AG04450 (cell line): ENCODE data around the gene MRPL42. TPM values are rescaled to one million over a fixed set of nuclear protein-coding genes. Genes with fewer than 3 reads are reported as not detected.

Source experiments
- CTCF ChIA-PET: fragments of 300-600, 350-600 bp; formaldehyde crosslinking; extraction: SDS; loops from one replicate; lab custom pipeline; 2022; ENCODE audit warnings: antibody characterized with exemption, inconsistent platforms; lab: Charles Lee
- POLR2A ChIA-PET: fragments of 350-600 bp; formaldehyde crosslinking; extraction: SDS; loops from one replicate; lab custom pipeline; 2021; ENCODE audit warnings: antibody characterized with exemption, inconsistent platforms; lab: Yijun Ruan, JAX
- DNase-seq: peaks from one replicate; pipeline ENCODE4 v3.0.0-alpha.2; 2011; ENCODE audit warnings: low read depth, low spot score
- H3K27ac ChIP-seq: one replicate; pipeline ENCODE4 v1.5.1; 2012; ENCODE audit warnings: low read depth, low read length, control low read depth
- H3K27me3 ChIP-seq: one replicate; pipeline ENCODE4 v1.6.0; 2012; ENCODE audit warnings: low read length; ENCODE audit not compliant: control insufficient read depth, insufficient read depth
- H3K4me3 ChIP-seq: 2 replicates; pipeline ENCODE4 v1.5.1; 2011; ENCODE audit warnings: mild to moderate bottlenecking, low read depth, low read length, control low read depth
- H3K9me3 ChIP-seq: 2 replicates; pipeline ENCODE4 v1.5.1; 2012; ENCODE audit warnings: low read length; ENCODE audit not compliant: control insufficient read depth, insufficient read depth
- CTCF ChIP-seq: IDR thresholded peaks from 2 replicates; pipeline ENCODE4 v1.5.1; 2011; ENCODE audit warnings: low read depth, low read length, control low read depth, inconsistent platforms
- polyA plus RNA-seq: library from polyadenylated mRNA; depleted of rRNA; stranded (reverse); fragments of >200 nt; gene quantifications from 2 replicates; pipeline ENCODE4 v1.2.3, GENCODE V29; 2011

The MRPL42 gene
- polyA plus RNA-seq, 1 experiment = 100 TPM

GRCh38 chr12:93447555-93448290 is 19.6 kb upstream of the MRPL42 start:
- no peak overlapping the region for H3K4me3 ChIP-seq

DNA sequence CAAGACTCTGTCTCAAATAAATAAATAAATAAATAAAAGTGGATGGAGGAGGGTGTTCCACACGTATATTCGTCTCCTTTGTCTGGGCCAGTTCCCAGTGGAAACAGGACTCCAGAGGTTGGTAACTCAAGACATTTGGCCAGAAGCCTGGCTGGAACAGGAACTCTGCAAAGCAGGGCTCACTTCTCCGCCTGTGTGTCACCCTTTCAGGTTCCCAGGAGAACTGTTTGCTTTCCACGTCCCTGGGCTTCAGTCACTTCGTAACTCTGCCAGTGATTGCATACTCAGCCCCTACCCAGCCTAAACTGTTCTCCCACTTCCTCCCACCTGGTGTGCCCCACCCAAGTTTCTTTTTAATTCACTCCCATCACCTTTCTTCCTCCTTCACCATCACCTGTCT is 18.5 kb upstream of the MRPL42 start:
- no peak overlapping the region for H3K27ac ChIP-seq
- H3K4me3 ChIP-seq = no peak overlapping the region
- no peaks in the 10 kb centered on the region for H3K9me3 ChIP-seq
- ChIA-PET POLR2A (no interaction called here), CTCF (no interaction called here)
- no peaks in the 10 kb centered on the region for H3K27me3 ChIP-seq
- TF ChIP-seq CTCF = no peak
- no peak for DNase-seq

More at GRCh38 chr12:93447555-93448290, 19.6 kb upstream of the MRPL42 start:
- no peak for TF ChIP-seq CTCF
- H3K9me3 ChIP-seq = no peaks in the 10 kb centered on the region
- POLR2A ChIA-PET = no interaction called here
- H3K27ac ChIP-seq = no peak overlapping the region
- CTCF ChIA-PET = no interaction called here
- H3K27me3 ChIP-seq = no peaks in the 10 kb centered on the region
- DNase-seq = no peak

DNA sequence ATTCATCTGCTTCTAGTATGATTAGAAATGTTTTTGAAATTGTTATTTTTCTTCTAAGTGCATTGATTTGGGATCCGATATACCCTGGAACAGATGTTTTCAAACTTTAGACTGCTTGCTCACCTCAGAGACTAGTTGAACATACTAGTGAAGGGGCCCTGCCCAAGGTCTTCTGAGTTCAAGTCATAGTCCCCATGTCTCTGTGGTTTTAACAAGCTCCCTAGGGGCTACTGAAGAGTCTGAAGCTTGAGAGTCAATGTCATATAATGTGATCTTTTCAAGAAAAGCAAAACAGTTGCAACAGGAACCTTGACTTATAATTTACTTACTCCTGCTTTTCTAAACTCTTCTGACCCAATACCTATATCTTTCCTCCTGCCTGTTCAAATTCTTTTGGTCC is 18.0 kb upstream of the MRPL42 start:
- DNase-seq = no peak
- no peak for TF ChIP-seq CTCF
- ChIA-PET POLR2A (no interaction called here), CTCF (interaction anchor here (1.1 kb wide), 1 partner anchor 18 kb away, joined by 6 read pairs; no protein-coding TSS in a partner anchor)
- no peak overlapping the region for H3K27ac ChIP-seq
- H3K9me3 ChIP-seq = no peaks in the 10 kb centered on the region
- H3K4me3 ChIP-seq = no peak overlapping the region
- H3K27me3 ChIP-seq = no peaks in the 10 kb centered on the region

GRCh38 chr12:93451423-93452158 is 15.7 kb upstream of the MRPL42 start:
- CTCF ChIA-PET = interaction anchor here (0.7 kb wide), 1 partner anchor 464 kb away, joined by 5 read pairs; no protein-coding TSS in a partner anchor
- no peak for TF ChIP-seq CTCF
- no peak for DNase-seq
- H3K27me3 ChIP-seq = no peaks in the 10 kb centered on the region
- no peaks in the 10 kb centered on the region for H3K9me3 ChIP-seq
- no peak overlapping the region for H3K4me3 ChIP-seq
- H3K27ac ChIP-seq = no peak overlapping the region
- POLR2A ChIA-PET = interaction anchor here (0.6 kb wide), 1 partner anchor 10 kb away, joined by 3 read pairs; no protein-coding TSS in a partner anchor

DNA sequence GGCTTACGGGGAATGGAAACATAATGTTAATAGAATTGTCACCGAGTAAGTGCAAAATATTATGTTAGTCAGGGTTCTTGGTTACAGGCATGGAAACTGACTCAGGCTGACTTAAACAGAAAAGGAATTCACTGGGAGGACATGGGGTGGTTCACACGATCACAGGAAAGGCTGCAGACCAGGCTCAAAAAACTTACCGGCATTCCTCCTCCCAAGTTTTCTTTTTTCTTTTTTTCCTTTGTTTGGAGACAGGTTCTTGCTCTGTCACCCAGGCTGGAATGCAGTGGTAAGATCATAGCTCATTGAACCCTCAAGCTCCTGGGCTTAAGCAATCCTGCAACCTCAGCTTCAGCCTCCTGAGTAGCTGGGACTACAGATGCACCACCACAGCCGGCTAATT is 13.7 kb upstream of the MRPL42 start:
- Histone ChIP-seq H3K27me3 (no peaks in the 10 kb centered on the region), H3K27ac (no peak overlapping the region), H3K4me3 (no peak overlapping the region), H3K9me3 (no peaks in the 10 kb centered on the region)
- ChIA-PET CTCF (no interaction called here), POLR2A (no interaction called here)
- DNase-seq = no peak
- TF ChIP-seq CTCF = no peak
